Activated T-helper 1 cell treated with anti-CD3 and anti-CD28 coated beads, Interleukin-12 subunit alpha, Interleukin-12 subunit beta, Interleukin-2, Interleukin-4 antibody, amounts not matched to agents 30 ng/mL and 10 ng/mL and 1 ng/mL, durations not matched to agents 14 hours and 24 hours and 36 hours (primary cell): ENCODE measurements around the gene PIEZO1. TPM values are rescaled to one million over a fixed set of nuclear protein-coding genes. Genes with fewer than 3 reads are reported as not detected.

Experiments
- DNase-seq: peaks from one replicate; pipeline ENCODE4 v3.0.0; 2021; ENCODE audit warnings: low spot score
- H3K27ac Mint-ChIP-seq: one replicate; pipeline ENCODE4 v1.8.0; 2021; ENCODE audit warnings: mild to moderate bottlenecking, mixed read lengths
- H3K27me3 Mint-ChIP-seq: one replicate; pipeline ENCODE4 v1.8.0; 2022; ENCODE audit warnings: mild to moderate bottlenecking, moderate library complexity, mixed read lengths; ENCODE audit not compliant: insufficient read depth
- H3K36me3 Mint-ChIP-seq: one replicate; pipeline ENCODE4 v1.8.0; 2021; ENCODE audit warnings: low read depth, mixed read lengths
- H3K4me1 Mint-ChIP-seq: one replicate; pipeline ENCODE4 v1.8.0; 2021; ENCODE audit warnings: low read depth, mixed read lengths
- H3K4me3 Mint-ChIP-seq: one replicate; pipeline ENCODE4 v1.8.0; 2021; ENCODE audit warnings: mild to moderate bottlenecking, moderate library complexity, mixed read lengths
- H3K9me3 Mint-ChIP-seq: one replicate; pipeline ENCODE4 v1.8.0; 2021; ENCODE audit warnings: mixed read lengths
- intact Hi-C: fragments of 100-400 bp; cut with micrococcal nuclease; formaldehyde crosslinking; loops from one replicate; pipeline ENCODE4 v1.15.1; 2024
- total RNA-seq: library from RNA; stranded (reverse); gene quantifications from 2 replicates; pipeline ENCODE4 v1.2.3, GENCODE V29; 2022

The PIEZO1 gene
- total RNA-seq, 1 donor from 2014 or later, result 217 TPM

DNA sequence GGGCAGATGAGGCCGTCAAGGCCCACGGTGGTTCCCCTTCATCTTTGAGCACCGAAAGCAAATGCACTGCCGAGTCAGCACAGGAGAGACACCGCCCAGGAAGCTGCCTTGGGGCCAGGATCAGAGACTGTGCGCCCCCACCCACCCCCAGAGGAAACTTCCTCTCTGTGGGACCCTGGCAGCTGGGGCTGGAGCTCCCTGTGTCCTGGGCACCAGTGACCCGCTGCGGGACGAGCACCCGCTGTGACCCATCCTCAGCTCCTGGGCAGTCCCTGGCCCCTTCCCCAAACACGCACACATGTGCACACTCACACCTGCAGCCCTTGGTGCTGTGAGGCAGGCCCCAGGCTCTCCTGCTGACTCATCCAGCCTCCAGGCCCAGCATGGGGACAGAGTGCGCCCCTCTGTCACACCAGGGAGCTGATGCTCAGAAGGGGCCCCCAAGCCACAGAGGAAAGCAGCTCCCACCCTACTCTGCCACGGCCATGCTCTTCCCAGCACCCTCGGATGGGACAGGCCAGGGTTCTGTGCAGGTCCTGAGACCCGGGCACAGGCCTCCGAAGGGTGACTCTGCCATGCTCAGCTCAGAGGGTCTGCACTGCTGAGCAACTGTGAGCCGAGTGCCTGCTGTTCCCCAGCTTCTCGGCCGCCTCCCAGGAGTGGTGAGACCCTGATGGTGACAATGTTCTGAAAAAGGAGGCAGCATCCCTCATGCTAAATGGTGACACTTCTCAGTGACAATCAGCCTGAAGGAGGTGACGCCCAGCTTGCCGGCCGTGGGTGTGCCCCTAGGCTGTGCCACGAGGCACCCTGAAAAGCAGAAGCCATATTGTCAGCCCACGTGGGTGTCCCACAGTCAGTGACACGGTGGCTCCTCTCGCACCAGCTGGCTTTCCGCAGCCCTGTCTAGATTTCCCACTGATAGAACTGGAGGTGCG, 3.6 kb downstream of the PIEZO1 start:
- peak; percentile 69 for DNase-seq
- peak overlapping the region; percentile 82 for H3K4me3 Mint-ChIP-seq
- H3K27ac Mint-ChIP-seq, result peak overlapping the region; percentile 89
- intact Hi-C loops, result loop anchor here (1.0 to 10.0 kb wide), 6 partner anchors 29 to 711 kb away; partner anchors contain the start of genes ANKRD11, APRT, CTU2 and RNF166
- H3K36me3 Mint-ChIP-seq, result peaks cover 1% of the 10 kb centered on the region
- no peaks in the 10 kb centered on the region for H3K9me3 Mint-ChIP-seq
- H3K4me1 Mint-ChIP-seq, result peaks cover 37% of the 10 kb centered on the region
- no peaks in the 10 kb centered on the region for H3K27me3 Mint-ChIP-seq

DNA sequence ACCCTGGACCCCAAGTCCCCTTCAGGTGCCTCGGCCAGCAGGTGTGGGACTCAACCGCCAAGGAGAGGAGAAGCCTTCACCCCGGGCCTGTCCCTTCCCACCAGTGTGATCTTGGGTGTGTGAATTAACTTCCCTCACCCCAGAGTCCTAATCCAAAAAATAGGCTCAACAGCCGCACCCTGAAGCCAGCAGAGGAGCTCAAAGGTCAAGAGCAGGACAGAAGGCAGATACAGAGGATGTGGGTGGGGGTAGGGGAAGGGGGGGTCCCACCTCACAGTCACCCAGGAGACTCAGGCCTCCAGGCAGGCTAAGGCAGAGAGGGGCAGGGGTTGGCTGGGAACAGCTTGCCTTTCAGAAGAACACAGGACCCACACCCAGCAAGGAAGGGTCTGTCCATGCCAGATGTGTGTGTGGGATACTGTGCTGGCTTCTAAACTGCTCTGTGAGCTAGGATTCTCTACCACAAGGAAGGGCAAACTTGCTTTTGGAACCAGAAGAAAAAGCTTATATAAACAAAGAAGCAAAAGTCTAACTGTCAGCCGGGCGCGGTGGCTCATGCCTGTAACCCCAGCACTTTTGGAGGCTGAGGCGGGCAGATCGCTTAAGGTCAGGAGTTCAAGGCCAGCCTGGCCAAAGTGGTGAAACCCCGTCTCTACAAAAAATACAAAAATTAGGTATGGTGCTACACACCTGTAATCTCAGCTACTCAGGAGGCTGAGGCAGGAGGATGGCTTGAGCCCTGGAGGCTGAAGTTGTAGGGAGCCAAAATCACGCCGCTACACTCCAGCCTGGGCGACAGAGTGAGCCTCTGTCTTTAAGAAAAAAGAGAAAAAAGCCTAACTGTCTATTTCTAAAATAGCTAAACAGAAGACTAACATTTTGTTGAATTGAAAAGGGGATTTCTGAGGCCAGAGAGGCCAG, 4.6 kb downstream of the PIEZO1 start:
- no peak for DNase-seq
- peaks cover 1% of the 10 kb centered on the region for H3K36me3 Mint-ChIP-seq
- peak overlapping the region; percentile 82 for H3K4me3 Mint-ChIP-seq
- intact Hi-C loops, result loop anchor here (5.0 to 10.0 kb wide), 3 partner anchors 148 to 712 kb away; partner anchors contain the start of genes ANKRD11 and ZFPM1
- H3K27me3 Mint-ChIP-seq, result no peaks in the 10 kb centered on the region
- H3K27ac Mint-ChIP-seq, result peak overlapping the region; percentile 89
- no peaks in the 10 kb centered on the region for H3K9me3 Mint-ChIP-seq
- H3K4me1 Mint-ChIP-seq, result peaks cover 37% of the 10 kb centered on the region

DNA sequence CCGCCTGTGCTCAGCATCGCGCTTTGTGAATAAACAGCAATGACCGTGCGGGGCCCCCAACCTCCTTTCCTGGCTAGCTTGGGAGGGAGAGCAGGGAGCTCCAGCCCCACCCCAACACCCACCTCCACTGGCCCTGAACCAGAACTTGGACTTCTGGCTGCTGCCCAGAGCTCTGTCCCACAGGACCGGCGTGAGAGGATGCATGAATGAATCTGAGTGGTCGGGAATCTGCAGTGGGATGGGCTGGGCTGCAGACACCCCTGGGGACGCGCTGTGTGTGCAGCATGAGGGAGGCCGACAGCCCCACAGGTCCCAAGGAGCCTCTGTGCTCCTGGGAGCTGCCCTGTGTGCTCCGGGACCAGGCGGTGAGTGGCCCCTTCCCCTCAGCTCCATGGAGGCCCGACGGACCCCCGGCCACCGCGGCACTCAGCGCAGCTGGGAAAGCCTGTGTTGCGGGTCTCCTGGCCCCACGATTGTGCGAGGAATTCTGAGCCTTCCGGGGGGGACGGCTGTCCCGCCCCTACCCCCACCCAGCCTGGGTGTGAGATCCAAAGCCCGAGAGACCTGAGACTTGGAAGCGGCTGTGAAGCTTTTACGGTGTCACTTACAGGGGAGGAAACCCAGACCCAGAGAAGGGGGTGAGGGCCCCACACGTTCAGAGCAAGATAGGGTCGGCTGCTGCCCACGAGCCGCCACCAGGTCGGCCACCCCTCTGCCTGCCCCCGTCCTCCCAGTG, 5.4 kb downstream of the PIEZO1 start:
- no peak for DNase-seq
- Mint-ChIP-seq H3K4me3 (no peak overlapping the region), H3K27ac (no peak overlapping the region), H3K4me1 (peaks cover 37% of the 10 kb centered on the region), H3K36me3 (peaks cover 1% of the 10 kb centered on the region), H3K9me3 (no peaks in the 10 kb centered on the region), H3K27me3 (no peaks in the 10 kb centered on the region)
- intact Hi-C loops, result loop anchor here (5.0 to 10.0 kb wide), 3 partner anchors 147 to 713 kb away; partner anchors contain the start of genes ANKRD11 and ZFPM1

DNA sequence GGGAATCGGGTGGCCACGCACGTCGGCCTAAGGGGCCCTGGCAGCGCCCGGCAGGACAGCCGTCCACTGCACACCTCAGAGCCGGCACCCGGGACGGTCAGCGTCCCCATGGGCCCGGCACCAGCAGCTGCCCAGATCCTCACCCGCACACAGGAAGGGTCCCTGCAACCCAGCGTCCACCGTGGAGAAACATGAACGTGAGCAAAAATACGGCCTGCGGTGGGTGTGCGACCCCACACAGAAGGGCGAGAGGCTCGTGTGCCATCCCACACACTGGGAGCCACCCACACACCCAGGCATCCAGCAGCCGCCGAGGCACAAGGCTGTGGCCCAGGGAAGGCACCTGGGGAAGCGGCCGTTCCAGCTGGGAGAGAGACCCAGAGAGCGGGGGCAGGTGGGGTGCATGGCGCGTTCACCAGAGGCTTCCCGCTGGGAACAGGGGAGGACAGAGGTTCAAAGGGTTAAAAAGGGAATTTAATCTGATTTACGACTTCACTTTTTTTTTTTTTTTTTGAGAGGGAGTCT, 6.4 kb downstream of the PIEZO1 start:
- Mint-ChIP-seq H3K27ac (no peak overlapping the region), H3K9me3 (no peaks in the 10 kb centered on the region), H3K27me3 (no peaks in the 10 kb centered on the region), H3K4me3 (no peak overlapping the region), H3K36me3 (peaks cover 1% of the 10 kb centered on the region), H3K4me1 (peaks cover 35% of the 10 kb centered on the region)
- no peak for DNase-seq
- intact Hi-C loops, result no loop called here

DNA sequence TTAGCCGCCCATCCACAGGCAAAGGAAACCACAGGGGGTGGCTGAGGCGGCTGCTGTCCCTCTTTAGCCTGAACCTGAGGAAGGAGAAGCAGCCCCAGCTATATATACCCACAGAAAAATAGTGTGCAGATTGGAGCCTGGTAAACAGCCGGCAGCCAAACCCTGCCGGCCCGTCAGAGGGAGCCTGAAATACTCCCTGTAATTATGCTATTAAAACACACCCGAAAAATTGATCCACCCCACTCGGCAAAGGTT, 6.8 kb downstream of the PIEZO1 start:
- no peak for DNase-seq
- Mint-ChIP-seq H3K27ac (no peak overlapping the region), H3K36me3 (peaks cover 1% of the 10 kb centered on the region), H3K27me3 (no peaks in the 10 kb centered on the region), H3K4me1 (peaks cover 31% of the 10 kb centered on the region), H3K9me3 (no peaks in the 10 kb centered on the region), H3K4me3 (no peak overlapping the region)
- intact Hi-C loops, result no loop called here

DNA sequence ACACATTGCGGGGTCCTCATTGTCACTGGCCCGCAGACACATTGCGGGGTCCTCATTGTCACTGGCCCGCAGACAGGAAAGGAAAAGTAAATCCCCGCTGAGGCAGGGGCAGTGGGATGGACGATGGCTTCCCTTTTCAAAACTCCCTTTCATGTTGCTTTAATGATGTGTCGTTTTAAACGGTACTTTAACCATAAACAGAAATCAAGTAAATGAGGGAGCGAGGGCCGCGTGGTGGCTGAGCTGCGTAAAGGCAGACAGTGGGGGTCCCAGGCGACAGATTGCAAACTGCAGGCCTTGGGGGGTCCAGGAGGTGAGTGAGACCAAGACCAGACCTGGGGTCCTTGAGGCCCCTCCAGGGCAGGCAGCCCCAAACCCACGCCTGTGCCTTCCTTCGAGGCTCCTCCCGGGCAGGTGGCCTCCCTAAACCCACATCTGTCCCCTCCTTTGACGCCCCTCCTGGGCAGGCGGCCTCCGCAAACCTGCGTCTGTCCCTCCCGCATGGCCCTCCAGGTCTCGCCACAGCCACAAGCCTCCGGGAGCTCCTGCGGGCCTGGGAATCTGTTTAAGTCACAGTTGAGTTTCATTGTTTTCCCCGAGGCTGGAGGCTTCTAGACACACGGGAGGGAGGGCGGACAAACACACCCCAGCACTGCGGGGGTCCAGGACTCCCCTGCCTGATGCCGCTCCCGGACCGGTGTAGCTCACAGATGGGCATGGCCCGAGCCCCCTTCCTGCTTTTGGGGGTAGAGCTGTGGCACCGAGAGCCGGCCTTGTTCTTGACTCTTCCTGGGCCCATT, 7.3 kb downstream of the PIEZO1 start:
- no peak for DNase-seq
- Mint-ChIP-seq H3K36me3 (no peaks in the 10 kb centered on the region), H3K27me3 (no peaks in the 10 kb centered on the region), H3K27ac (no peak overlapping the region), H3K4me1 (peaks cover 26% of the 10 kb centered on the region), H3K4me3 (no peak overlapping the region), H3K9me3 (no peaks in the 10 kb centered on the region)
- intact Hi-C loops, result no loop called here

DNA sequence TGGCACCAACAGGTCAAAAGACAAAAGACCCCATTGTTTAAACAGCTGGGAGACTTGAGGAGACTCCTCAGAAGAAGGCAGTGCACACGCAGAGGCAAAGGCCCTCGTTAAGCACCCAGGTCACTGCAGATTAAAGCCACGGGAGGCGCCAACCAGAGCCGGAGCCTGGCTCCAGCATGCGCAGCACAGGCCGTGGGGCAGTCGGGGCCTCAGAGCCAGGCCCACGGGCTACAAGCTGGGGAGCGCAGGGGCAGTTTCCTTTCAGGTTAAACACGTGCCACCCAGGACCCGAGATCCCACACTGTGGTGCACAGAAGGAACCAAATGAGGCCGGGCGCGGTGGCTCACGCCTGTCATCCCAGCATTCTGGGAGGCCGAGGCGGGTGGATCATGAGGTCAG, 9.2 kb downstream of the PIEZO1 start:
- Mint-ChIP-seq H3K36me3 (no peaks in the 10 kb centered on the region), H3K27ac (no peak overlapping the region), H3K9me3 (no peaks in the 10 kb centered on the region), H3K4me3 (no peak overlapping the region), H3K27me3 (no peaks in the 10 kb centered on the region), H3K4me1 (peaks cover 7% of the 10 kb centered on the region)
- intact Hi-C loops, result no loop called here
- no peak for DNase-seq

DNA sequence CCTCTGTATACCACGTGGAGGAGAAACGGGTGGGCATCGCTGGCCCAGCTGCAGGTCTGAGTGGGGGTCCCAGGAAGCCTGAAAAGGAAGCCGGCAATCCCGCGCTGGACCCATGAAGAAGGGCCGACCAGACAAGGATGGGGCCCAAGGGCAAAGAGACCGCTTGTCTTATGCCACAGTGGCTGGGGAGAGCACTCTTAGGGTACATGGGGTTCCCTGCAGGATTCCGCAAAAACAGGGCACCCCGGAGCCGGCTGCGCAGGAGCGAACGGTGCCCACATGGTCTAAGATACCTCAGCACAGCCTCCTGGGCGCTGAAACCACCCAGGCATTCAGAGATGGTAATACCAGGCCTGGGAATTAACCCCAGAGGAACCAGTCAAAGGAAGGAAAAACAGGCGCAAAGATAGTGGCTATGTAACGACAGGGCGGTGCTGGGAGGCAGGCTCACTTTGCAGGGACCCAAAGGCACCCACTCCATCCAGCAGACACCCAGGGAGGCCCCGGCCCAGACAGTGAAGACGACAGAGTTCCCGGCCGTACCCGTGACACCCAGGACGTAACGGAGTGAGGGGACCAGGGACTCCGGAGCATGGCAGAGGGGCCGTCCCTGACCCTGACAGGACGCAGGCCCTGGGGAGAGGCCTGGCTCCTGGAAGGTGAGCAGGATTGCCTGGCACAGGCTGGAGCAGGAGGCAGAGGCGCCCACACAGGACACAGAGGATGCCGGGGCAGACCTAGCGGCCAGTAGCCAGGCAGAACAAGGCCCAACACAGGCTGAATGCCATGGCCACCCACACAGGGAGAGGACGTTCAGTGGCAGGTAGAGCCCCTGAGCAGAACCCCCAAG, 10.3 kb downstream of the PIEZO1 start:
- DNase-seq, result no peak
- Mint-ChIP-seq H3K4me1 (no peaks in the 10 kb centered on the region), H3K9me3 (no peaks in the 10 kb centered on the region), H3K27ac (no peak overlapping the region), H3K4me3 (no peak overlapping the region), H3K27me3 (no peaks in the 10 kb centered on the region), H3K36me3 (no peaks in the 10 kb centered on the region)
- intact Hi-C loops, result no loop called here

DNA sequence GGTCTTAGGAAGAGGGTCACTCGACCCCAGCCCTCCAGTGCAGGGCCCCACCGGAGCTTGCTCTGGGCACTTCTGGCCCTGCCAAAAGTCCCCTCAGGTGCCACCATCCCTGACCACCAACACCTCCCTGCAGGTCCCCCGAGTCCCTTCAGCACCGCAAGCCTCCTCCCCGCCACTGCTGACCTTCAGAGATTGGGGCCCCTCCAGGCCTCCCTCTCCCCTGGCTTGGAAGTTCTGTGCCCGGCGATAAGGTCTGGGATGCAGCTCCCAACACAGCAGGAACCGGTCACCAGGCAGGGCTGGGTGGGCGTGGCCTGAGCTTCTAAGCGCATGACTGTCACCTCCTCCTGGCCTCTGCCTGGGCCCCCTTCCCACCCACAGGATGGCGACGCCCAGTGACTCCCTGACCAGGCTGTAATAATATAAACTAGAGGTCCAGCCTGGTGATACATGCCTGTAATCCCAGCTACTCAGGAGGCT, 11.2 kb downstream of the PIEZO1 start:
- H3K27me3 Mint-ChIP-seq, result no peaks in the 10 kb centered on the region
- H3K4me3 Mint-ChIP-seq, result no peak overlapping the region
- DNase-seq, result no peak
- H3K36me3 Mint-ChIP-seq, result no peaks in the 10 kb centered on the region
- intact Hi-C loops, result no loop called here
- H3K27ac Mint-ChIP-seq, result no peak overlapping the region
- H3K4me1 Mint-ChIP-seq, result no peaks in the 10 kb centered on the region
- no peaks in the 10 kb centered on the region for H3K9me3 Mint-ChIP-seq

DNA sequence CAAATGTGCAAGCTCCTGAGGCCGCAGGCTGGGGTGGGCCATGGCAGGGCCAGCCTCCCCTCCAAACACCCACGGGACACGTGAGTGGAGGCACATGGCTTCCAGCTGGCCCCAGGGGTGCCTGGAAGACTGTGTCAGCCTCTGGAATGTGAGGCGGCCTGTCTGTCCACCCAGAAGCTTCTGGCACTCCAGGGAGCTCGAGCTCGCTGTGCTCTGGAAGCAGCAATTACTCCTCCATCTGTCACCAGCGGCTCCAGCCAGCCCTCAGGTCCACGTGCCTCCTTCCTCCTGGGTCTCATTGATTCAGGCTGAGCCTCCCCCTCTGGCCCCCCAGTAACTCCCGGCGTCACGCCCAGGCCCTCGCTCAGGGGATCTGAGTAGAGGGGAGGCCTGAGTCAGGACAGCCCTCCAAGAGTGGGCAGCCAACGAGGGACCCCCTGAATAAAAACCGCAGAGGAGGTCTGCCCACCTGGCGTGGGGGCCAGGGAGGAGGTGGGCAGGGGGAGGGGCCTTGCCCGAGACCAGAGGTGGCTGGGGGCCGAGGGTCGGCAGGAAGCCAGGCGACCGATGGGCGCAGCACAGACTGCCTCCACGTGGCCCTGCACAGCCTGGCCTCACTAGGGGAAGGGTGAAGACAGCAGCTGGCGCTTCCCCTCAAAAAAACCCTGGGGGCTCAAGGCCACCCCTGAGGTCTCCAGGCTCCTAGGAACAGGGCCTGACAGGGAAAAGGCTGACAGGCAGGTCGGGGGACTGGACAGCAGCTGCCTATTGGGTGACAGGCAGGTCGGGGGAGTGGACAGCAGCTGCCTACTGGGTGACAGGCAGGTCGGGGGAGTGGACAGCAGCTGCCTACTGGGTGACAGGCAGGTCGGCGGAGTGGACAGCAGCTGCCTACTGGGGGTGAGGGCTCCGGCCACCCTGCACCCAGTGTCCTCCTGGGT, 11.9 kb downstream of the PIEZO1 start:
- Mint-ChIP-seq H3K27me3 (no peaks in the 10 kb centered on the region), H3K4me1 (no peaks in the 10 kb centered on the region), H3K27ac (peak overlapping the region; percentile 12), H3K36me3 (no peaks in the 10 kb centered on the region), H3K9me3 (no peaks in the 10 kb centered on the region), H3K4me3 (no peak overlapping the region)
- intact Hi-C loops, result no loop called here
- no peak for DNase-seq
